Psoas muscle (tissue), 8 donors: ENCODE measurements around the gene TMCO4. TPM values are rescaled to one million over a fixed set of nuclear protein-coding genes. Genes with fewer than 3 reads are reported as not detected.
A peak's percentile ranks its signal among the peaks of the same experiment; 100 is the strongest.

Experiments
- ATAC-seq, 4 donors: fragments of 200-7000 bp; cut with Tn5 transposase; one replicate each; pipeline ENCODE4 v1.9.1; 2020; ENCODE audit warnings: moderate library complexity in 3 of 4, mild to moderate bottlenecking in 2 of 4
- DNase-seq, 2 donors: peaks; one replicate each; pipeline ENCODE4 v3.0.0-alpha.2; 2020
- H3K27ac ChIP-seq: fragments of 200-600 bp; one replicate; pipeline ENCODE4 v1.8.0; 2022
- H3K27me3 ChIP-seq, 3 donors: fragments of 200-600 bp in 1 of 3; one replicate each; pipeline versions ENCODE4 v1.6.1 to v1.8.0; 2013 to 2022; ENCODE audit warnings: low read length in 2 of 3, mild to moderate bottlenecking in 2 of 3, moderate library complexity in 1 of 3; ENCODE audit not compliant: insufficient read depth in 3 of 3
- H3K36me3 ChIP-seq, 2 donors: fragments of 200-600 bp in 1 of 2; one replicate each; pipeline versions ENCODE4 v1.6.1 to v1.8.0; 2013 to 2022; ENCODE audit warnings: low read depth in 1 of 2, mild to moderate bottlenecking in 1 of 2, moderate library complexity in 1 of 2; ENCODE audit not compliant: insufficient read depth in 1 of 2
- H3K4me1 ChIP-seq: fragments of 200-600 bp; one replicate; pipeline ENCODE4 v1.8.0; 2022
- H3K4me3 ChIP-seq: fragments of 200-600 bp; one replicate; pipeline ENCODE4 v1.8.0; 2022; ENCODE audit warnings: mild to moderate bottlenecking
- H3K9me3 ChIP-seq: fragments of 200-600 bp; one replicate; pipeline ENCODE4 v1.8.0; 2022
- CTCF ChIP-seq: fragments of 200-600 bp; IDR thresholded peaks from one replicate; pipeline ENCODE4 v1.8.0; 2022; ENCODE audit warnings: antibody characterized with exemption
- WGBS, 3 donors: extraction: QIAGEN DNeasy Blood & Tissue Kit; methylation state at CpG; one replicate each; pipeline versions ENCODE4 v1.1.6 to v1.1.7; 2013; 5-methylcytosine and 5-hydroxymethylcytosine counted together
- intact Hi-C, 2 donors: fragments of 100-400 bp; cut with DNase I; formaldehyde crosslinking; loops; one replicate each; pipeline versions ENCODE4 v1.11.0 to v1.14.2; 2022
- polyA plus RNA-seq, 3 donors: library from polyadenylated mRNA; stranded (reverse); fragments of 200-250 nt; gene quantifications; one replicate each; pipeline ENCODE4 v1.2.3, GENCODE V29; 2013
- total RNA-seq, 4 donors: library from RNA; stranded (reverse); fragmentation: NEBNext Ultra II Directional in 2 of 4; extraction: Animal tissue kit (Norgen Biotek cat#: 25700) in 2 of 4; gene quantifications; one replicate each; pipeline versions ENCODE4 v1.2.1 to v1.2.4, GENCODE V29; 2021 to 2023
- donor health status: healthy with polysubstance abuse.
- donor health status: DM: no; HTN: no; CAD: no; lungs with moderate emphysema.
- donor health status: Bipolar disorder and iron deficiency.
- donor health status: healthy.
- donor health status: DM: yes; HTN: yes; CAD: no.
- donor health status: DM: no; HTN: no; CAD: no.
- donor health status: DM: no; HTN: no; CAD: no.
- donor health status: DM: yes; HTN: yes; CAD: no.

The TMCO4 gene
- total and polyA plus RNA-seq, 7 donors, result 2.3 to 4.8 (median 3.2) TPM

GRCh38 chr1:19665496-19666465 is 133.9 kb downstream of the TMCO4 start:
- no peak for TF ChIP-seq CTCF
- no peak overlapping the region for H3K27ac ChIP-seq
- H3K36me3 ChIP-seq, result no peaks in the 10 kb centered on the region
- H3K4me1 ChIP-seq, result no peaks in the 10 kb centered on the region
- no peaks in the 10 kb centered on the region for H3K9me3 ChIP-seq
- intact Hi-C loops, result loop anchor here in 1 of 2 donors (5.0 kb wide), 1 partner anchor 37 kb away; no protein-coding TSS in a partner anchor
- ATAC-seq, result no peak
- no peak overlapping the region for H3K4me3 ChIP-seq
- 9 to 13% (median 12%) methylated on average over 66 to 84 of the region's 84 CpGs for WGBS, 3 donors
- peaks cover 0 to 62% (median 18%) of the 10 kb centered on the region in 3 donors for H3K27me3 ChIP-seq
- no peak for DNase-seq

GRCh38 chr1:19665186-19665495 is 134.6 kb downstream of the TMCO4 start:
- intact Hi-C loops, result loop anchor here in 1 of 2 donors (5.0 kb wide), 1 partner anchor 37 kb away; no protein-coding TSS in a partner anchor

GRCh38 chr1:19664453-19665185 is 135.1 kb downstream of the TMCO4 start, which contains the start of gene HTR6:
Gene HTR6 (plus strand): TSS chr1:19664875. CDS start chr1:19665754, 879 bp downstream.
- intact Hi-C loops, result loop anchor here in 1 of 2 donors (5.0 kb wide), 1 partner anchor 38 kb away; no protein-coding TSS in a partner anchor

More at GRCh38 chr1:19665186-19665495, 134.6 kb downstream of the TMCO4 start:
- no peaks in the 10 kb centered on the region for H3K9me3 ChIP-seq
- no peak for DNase-seq
- no peaks in the 10 kb centered on the region for H3K36me3 ChIP-seq
- H3K27me3 ChIP-seq, result peaks cover 0 to 65% (median 18%) of the 10 kb centered on the region in 3 donors
- ATAC-seq, result no peak
- 1 to 3% (median 2%) methylated on average over 11 to 23 of the region's 23 CpGs for WGBS, 3 donors
- no peaks in the 10 kb centered on the region for H3K4me1 ChIP-seq
- H3K27ac ChIP-seq, result no peak overlapping the region
- H3K4me3 ChIP-seq, result peak overlapping the region; percentile 34
- no peak for TF ChIP-seq CTCF

GRCh38 chr1:19662313-19662712 is 137.4 kb downstream of the TMCO4 start:
- Histone ChIP-seq H3K27me3 (peaks cover 0 to 44% (median 16%) of the 10 kb centered on the region in 3 donors), H3K36me3 (no peaks in the 10 kb centered on the region), H3K4me3 (no peak overlapping the region), H3K9me3 (no peaks in the 10 kb centered on the region), H3K4me1 (no peaks in the 10 kb centered on the region), H3K27ac (no peak overlapping the region)
- intact Hi-C loops, result no loop called here
- TF ChIP-seq CTCF, result no peak
- ATAC-seq (no peak), DNase-seq (no peak)
- WGBS, 3 donors, result 19 to 36% (median 32%) methylated on average over 3 of the region's 3 CpGs

More at GRCh38 chr1:19664453-19665185, 135.1 kb downstream of the TMCO4 start, which contains the start of gene HTR6:
- Histone ChIP-seq H3K27me3 (peaks cover 0 to 61% (median 16%) of the 10 kb centered on the region in 3 donors), H3K4me3 (peak within 1 kb of the TSS; percentile 34), H3K9me3 (no peaks in the 10 kb centered on the region), H3K27ac (no peak within 1 kb of the TSS), H3K4me1 (no peaks in the 10 kb centered on the region), H3K36me3 (no peaks in the 10 kb centered on the region)
- DNase-seq (no peak), ATAC-seq (no peak)
- no peak for TF ChIP-seq CTCF
- WGBS, 3 donors, result 3 to 6% (median 4%) methylated on average over 22 to 80 of the region's 80 CpGs
